Forelimb muscle (tissue), 1 donor: ENCODE measurements around the gene DHRS12. TPM values are rescaled to one million over a fixed set of nuclear protein-coding genes. Genes with fewer than 3 reads are reported as not detected.

Experiments
- DNase-seq: peaks from one replicate; pipeline ENCODE4 v3.0.0-alpha.2; 2013; ENCODE audit warnings: low read depth
- polyA plus RNA-seq: library from polyadenylated mRNA; unstranded; fragments of 120-200 nt; gene quantifications from one replicate; pipeline ENCODE4 v1.2.1, GENCODE V29; 2013; ENCODE audit not compliant: insufficient read length

Gene DHRS12
- polyA plus RNA-seq, 1 donor, result 14.8 TPM

GRCh38 chr13:51759240-51759639 lies 44.7 kb downstream of the DHRS12 start:
- no peak for DNase-seq

GRCh38 chr13:51758691-51759090 lies 45.3 kb downstream of the DHRS12 start:
- no peak for DNase-seq

GRCh38 chr13:51756651-51757050 lies 47.3 kb downstream of the DHRS12 start:
- no peak for DNase-seq

GRCh38 chr13:51747438-51748434 lies 56.2 kb downstream of the DHRS12 start:
- DNase-seq, result no peak

- no peak for DNase-seq
These were observed 57.2 kb downstream of the DHRS12 start for GRCh38 chr13:51746802-51747201.

GRCh38 chr13:51745243-51745642 lies 58.7 kb downstream of the DHRS12 start:
- no peak for DNase-seq

GRCh38 chr13:51742611-51743010 lies 61.4 kb downstream of the DHRS12 start:
- no peak for DNase-seq

- DNase-seq, result no peak
These were observed 61.9 kb downstream of the DHRS12 start for GRCh38 chr13:51742031-51742430.

- DNase-seq, result no peak
These were observed 63.3 kb downstream of the DHRS12 start for GRCh38 chr13:51740698-51741097.

- no peak for DNase-seq
These were observed 64.8 kb downstream of the DHRS12 start for GRCh38 chr13:51739027-51739764.

- no peak for DNase-seq
These were observed 65.6 kb downstream of the DHRS12 start for GRCh38 chr13:51738226-51738905.

GRCh38 chr13:51737609-51738008 lies 66.4 kb downstream of the DHRS12 start:
- no peak for DNase-seq

- DNase-seq, result no peak
These were observed 69.2 kb downstream of the DHRS12 start for GRCh38 chr13:51734786-51735185.

GRCh38 chr13:51733374-51734298 lies 70.3 kb downstream of the DHRS12 start:
- no peak for DNase-seq

GRCh38 chr13:51731759-51732158 lies 72.2 kb downstream of the DHRS12 start:
- no peak for DNase-seq

GRCh38 chr13:51730927-51731326 lies 73.0 kb downstream of the DHRS12 start:
- no peak for DNase-seq

- DNase-seq, result no peak
These were observed 74.0 kb downstream of the DHRS12 start for GRCh38 chr13:51729866-51730553.

GRCh38 chr13:51728972-51729371 lies 75.0 kb downstream of the DHRS12 start:
- no peak for DNase-seq

- no peak for DNase-seq
These were observed 75.7 kb downstream of the DHRS12 start for GRCh38 chr13:51728275-51728673.

- DNase-seq, result no peak
These were observed 76.2 kb downstream of the DHRS12 start for GRCh38 chr13:51727634-51728274.
